ENCODE results near the gene C10orf67.
"Not testable (repeated sequence)": the region's sequence is repeated elsewhere in the genome, so short reads cannot be mapped to it uniquely, and the experiment has no call there.

Gene C10orf67
- 0 to 0.37 (median 0.09) reads per million in 4 experiments for total RNA-seq

GRCh38 chr10:23344241-23344841 is at the start of gene C10orf67:
Gene C10orf67, minus strand, starts transcription at chr10:23344797. Its CDS starts 23 bp downstream, at chr10:23344774.
- DNase-seq = no peak

- DNase-seq = no peak
These were observed 47.2 kb upstream of the C10orf67 start for GRCh38 chr10:23391821-23392220.

GRCh38 chr10:23390809-23391208 is 46.2 kb upstream of the C10orf67 start:
- DNase-seq = no peak

- not testable (repeated sequence) for DNase-seq
These were observed 45.8 kb upstream of the C10orf67 start for GRCh38 chr10:23390408-23390807.

GRCh38 chr10:23387516-23387915 is 42.9 kb upstream of the C10orf67 start:
- DNase-seq = not testable (repeated sequence)

- no peak for DNase-seq
These were observed 41.5 kb upstream of the C10orf67 start for GRCh38 chr10:23386052-23386451.

GRCh38 chr10:23384364-23384763 is 39.8 kb upstream of the C10orf67 start:
- DNase-seq = no peak

GRCh38 chr10:23383637-23384036 is 39.0 kb upstream of the C10orf67 start:
- no peak for DNase-seq

- no peak for DNase-seq
These were observed 36.9 kb upstream of the C10orf67 start for GRCh38 chr10:23381298-23382040.

- no peak for DNase-seq
These were observed 35.1 kb upstream of the C10orf67 start for GRCh38 chr10:23379686-23380085.

- DNase-seq = no peak
These were observed 31.6 kb upstream of the C10orf67 start for GRCh38 chr10:23376229-23376655.

- no peak for DNase-seq
These were observed 30.8 kb upstream of the C10orf67 start for GRCh38 chr10:23375366-23375765.

- no peak for DNase-seq
These were observed 28.6 kb upstream of the C10orf67 start for GRCh38 chr10:23373156-23373555.

GRCh38 chr10:23371073-23371472 is 26.5 kb upstream of the C10orf67 start:
- DNase-seq = no peak

- DNase-seq = no peak
These were observed 25.5 kb upstream of the C10orf67 start for GRCh38 chr10:23370106-23370505.

GRCh38 chr10:23368816-23369640 is 24.4 kb upstream of the C10orf67 start:
- no peak for DNase-seq

GRCh38 chr10:23367896-23368595 is 23.4 kb upstream of the C10orf67 start:
- no peak for DNase-seq

- DNase-seq = not testable (repeated sequence)
These were observed 20.9 kb upstream of the C10orf67 start for GRCh38 chr10:23365417-23366030.

- no peak for DNase-seq
These were observed 19.8 kb upstream of the C10orf67 start for GRCh38 chr10:23364378-23364777.

- DNase-seq = no peak
These were observed 19.2 kb upstream of the C10orf67 start for GRCh38 chr10:23363793-23364135.

GRCh38 chr10:23362879-23363792 is 18.5 kb upstream of the C10orf67 start:
- no peak for DNase-seq

Measured in effector CD8-positive, alpha-beta T cell (primary cell).